HepG2 (cell line): ENCODE data around the gene LDLRAP1. TPM values are rescaled to one million over a fixed set of nuclear protein-coding genes. Genes with fewer than 3 reads are reported as not detected.

Experiments used
- AKAP8 ChIP-seq: sonication (generic); formaldehyde crosslinking; IDR thresholded peaks from 2 replicates; pipeline ENCODE4 v1.5.1; 2020; ENCODE audit warnings: mild to moderate bottlenecking, missing genetic modification reagents
- ARID5B ChIP-seq: IDR thresholded peaks from 2 replicates; pipeline ENCODE4 v1.4.0; 2020; ENCODE audit warnings: mild to moderate bottlenecking, missing genetic modification reagents
- ARNTL ChIP-seq: sonication (generic); formaldehyde crosslinking; IDR thresholded peaks from 2 replicates; pipeline ENCODE4 v1.4.0; 2020; ENCODE audit warnings: mild to moderate bottlenecking, missing genetic modification reagents
- ATF1 ChIP-seq: IDR thresholded peaks from 2 replicates; pipeline ENCODE4 v1.6.1; 2016; ENCODE audit warnings: mild to moderate bottlenecking, control low read depth
- CEBPG ChIP-seq: IDR thresholded peaks from 2 replicates; pipeline ENCODE4 v1.6.1; 2016
- ETV5 ChIP-seq: IDR thresholded peaks from 2 replicates; pipeline ENCODE4 v1.6.1; 2018; ENCODE audit warnings: missing biosample characterization, missing genetic modification reagents, inconsistent platforms, borderline replicate concordance
- FOXK1 ChIP-seq: sonication (generic); formaldehyde crosslinking; IDR thresholded peaks from 2 replicates; pipeline ENCODE4 v1.4.0; 2020; ENCODE audit warnings: low read depth, missing genetic modification reagents, borderline replicate concordance
- GATAD1 ChIP-seq: IDR thresholded peaks from 2 replicates; pipeline ENCODE4 v1.6.1; 2016; ENCODE audit warnings: missing genetic modification reagents, missing compliant biosample characterization
- GATAD2A ChIP-seq: IDR thresholded peaks from 2 replicates; pipeline ENCODE4 v1.6.1; 2016
- HHEX ChIP-seq: IDR thresholded peaks from 2 replicates; pipeline ENCODE4 v1.6.1; 2016; ENCODE audit warnings: control low read depth
- LCORL ChIP-seq, 2 experiments: fragments of 450-650 bp in 1 of 2; sonication (generic) in 1 of 2; formaldehyde crosslinking in 1 of 2; IDR thresholded peaks; 2 replicates each; pipeline versions ENCODE4 v1.5.0 to v1.6.1; 2017 to 2020; ENCODE audit warnings: antibody characterized with exemption in 1 of 2, missing genetic modification reagents in 1 of 2
- MAX ChIP-seq: IDR thresholded peaks from 2 replicates; pipeline ENCODE4 v1.6.1; 2012; ENCODE audit warnings: inconsistent platforms
- NCOA2 ChIP-seq: sonication (generic); formaldehyde crosslinking; IDR thresholded peaks from 2 replicates; pipeline ENCODE4 v1.8.0; 2022; ENCODE audit warnings: inconsistent platforms
- PHF21A ChIP-seq: sonication (generic); formaldehyde crosslinking; IDR thresholded peaks from 2 replicates; pipeline ENCODE4 v1.5.0; 2020; ENCODE audit warnings: mild to moderate bottlenecking, missing genetic modification reagents
- PITX1 ChIP-seq: sonication (generic); formaldehyde crosslinking; IDR thresholded peaks from 2 replicates; pipeline ENCODE4 v1.5.1; 2020; ENCODE audit warnings: mild to moderate bottlenecking, missing genetic modification reagents
- SOX6 ChIP-seq, 2 experiments: fragments of 450-650 bp in 1 of 2; sonication (generic) in 1 of 2; formaldehyde crosslinking in 1 of 2; IDR thresholded peaks; 2 replicates each; pipeline versions ENCODE4 v1.4.0 to v1.6.1; 2017 to 2020; ENCODE audit warnings: antibody characterized with exemption in 1 of 2, mild to moderate bottlenecking in 1 of 2, missing genetic modification reagents in 1 of 2
- THAP11 ChIP-seq: IDR thresholded peaks from 2 replicates; pipeline ENCODE4 v1.6.1; 2016; ENCODE audit warnings: missing biosample characterization, missing genetic modification reagents
- ZBTB33 ChIP-seq: sonication (generic); formaldehyde crosslinking; IDR thresholded peaks from 2 replicates; pipeline ENCODE4 v1.4.0; 2020; ENCODE audit warnings: missing genetic modification reagents
- ZFP36L1 ChIP-seq: sonication (generic); formaldehyde crosslinking; IDR thresholded peaks from 2 replicates; pipeline ENCODE4 v1.8.0; 2022; ENCODE audit warnings: mild to moderate bottlenecking, missing genetic modification reagents, moderate library complexity
- ZNF282 ChIP-seq: fragments of 450-650 bp; IDR thresholded peaks from 2 replicates; pipeline ENCODE4 v1.6.1; 2018; ENCODE audit not compliant: partially characterized antibody
- ZNF331 ChIP-seq: sonication (generic); formaldehyde crosslinking; IDR thresholded peaks from 2 replicates; pipeline ENCODE4 v1.4.0; 2020; ENCODE audit warnings: missing genetic modification reagents
- ZNF639 ChIP-seq: conservative IDR thresholded peaks from 2 replicates; pipeline ENCODE4 v1.6.1; 2018; ENCODE audit warnings: missing genetic modification reagents
- polyA plus RNA-seq, 8 experiments: library from polyadenylated mRNA; depleted of rRNA in 3 of 8; stranded (reverse) in 7 of 8; unstranded in 1 of 8; fragments of >200 nt; fragmentation: Illumina TruSeq in 4 of 8; extraction: Trizol in 4 of 8; gene quantifications; 2 replicates each; pipeline versions ENCODE4 v1.2.1 to v1.2.3, GENCODE V29; 2011 to 2016; ENCODE audit warnings: low read depth in 4 of 8, missing spikeins in 1 of 8, mixed read lengths in 1 of 8; ENCODE audit not compliant: insufficient read depth in 1 of 8
- total RNA-seq, 5 experiments: library from RNA; depleted of rRNA; stranded (reverse); fragments of >200 nt; fragmentation: Illumina TruSeq; extraction: Trizol; gene quantifications; 2 replicates each; pipeline ENCODE4 v1.2.3, GENCODE V29; 2016; ENCODE audit warnings: low read depth in 1 of 5

LDLRAP1 gene
- total and polyA plus RNA-seq, 2 of the 13 experiments (the other 11 are each of a cell fraction or from before 2014, with no cell fraction given) = 7.2 to 12.1 TPM

GRCh38 chr1:25501235-25502058 is 42.0 kb upstream of the LDLRAP1 start (continued):
- TF ChIP-seq ZNF639 (CRISPR knock-in tag) (0 out of 2 replicates have a peak, but pooled peaks have one; percentile 28), ATF1 (CRISPR knock-in tag) (0 out of 2 replicates have a peak, but pooled peaks have one; percentile 32), GATAD2A (peak; percentile 74), LCORL (IDR thresholded peaks at IDR 0.05) (no peak), LCORL (CRISPR knock-in tag; IDR thresholded peaks at IDR 0.05) (peak; percentile 53; the same call in 1 of the 2 replicates), HHEX (CRISPR knock-in tag) (peak; percentile 46), CEBPG (peak; percentile 90), GATAD1 (no peak), ZNF282 (no peak), ETV5 (CRISPR knock-in tag) (peak; percentile 13; the same call in 1 of the 2 replicates), FOXK1 (CRISPR knock-in tag) (no peak), ARID5B (CRISPR knock-in tag) (peak; percentile 82), PHF21A (CRISPR knock-in tag) (peak; percentile 45), ZFP36L1 (no peak), ARNTL (CRISPR knock-in tag) (0 out of 2 replicates have a peak, but pooled peaks have one; percentile 29), PITX1 (CRISPR knock-in tag) (peak; percentile 32; the same call in 1 of the 2 replicates), SOX6 (IDR thresholded peaks at IDR 0.05) (no peak), SOX6 (CRISPR knock-in tag; IDR thresholded peaks at IDR 0.05) (peak; percentile 34; the same call in 1 of the 2 replicates), AKAP8 (no peak), MAX (0 out of 2 replicates have a peak, but pooled peaks have one; percentile 29), NCOA2 (CRISPR knock-in tag) (peak; percentile 58), ZNF331 (CRISPR knock-in tag) (peak; percentile 17; the same call in 1 of the 2 replicates), ZBTB33 (CRISPR knock-in tag) (peak; percentile 98), THAP11 (CRISPR knock-in tag) (0 out of 2 replicates have a peak, but pooled peaks have one; percentile 23)
